Measurements from ENCODE around the gene PPP1R13L. TPM values are rescaled to one million over a fixed set of nuclear protein-coding genes. Genes with fewer than 3 reads are reported as not detected.

Gene PPP1R13L
- total and polyA plus RNA-seq, 2 experiments from 2014 or later, result 3.9 to 6.4 TPM

DNA sequence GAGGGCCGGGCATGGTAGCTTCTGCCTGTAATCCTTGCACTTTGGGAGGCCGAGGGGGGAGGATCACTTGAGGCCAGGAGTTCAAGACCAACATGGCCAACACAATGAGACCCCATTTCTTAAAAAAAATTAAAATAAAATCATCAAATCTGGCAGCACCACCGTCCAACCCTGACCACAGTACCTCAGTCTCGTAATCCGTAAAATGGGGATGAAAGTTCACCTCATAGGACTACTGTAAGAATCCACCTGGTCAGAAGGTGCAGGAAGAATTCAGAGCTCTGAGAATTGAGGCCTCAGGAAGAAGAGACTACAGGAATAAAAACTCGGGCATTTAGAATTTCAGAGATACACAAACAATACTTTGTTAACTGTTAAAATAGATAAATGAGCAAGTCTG lies 3.1 kb downstream of the PPP1R13L start:
- 84 to 86% methylated on average over 6 of the region's 6 CpGs for WGBS, 2 experiments (ENCODE audit: low coverage in 1 of 2, low lambda C conversion rate in 2 of 2, missing lambda C conversion rate in 2 of 2)
- no peaks in the 10 kb centered on the region for H4K20me1 ChIP-seq (ENCODE audit: insufficient read depth)
- H3K4me1 ChIP-seq (ENCODE audit: insufficient read depth), result peaks cover 17% of the 10 kb centered on the region; the same call in 1 of the 2 replicates
- no peak overlapping the region for H3K4me3 ChIP-seq
- no peak overlapping the region for H2AFZ ChIP-seq
- peaks cover 15% of the 10 kb centered on the region for H3K79me2 ChIP-seq (ENCODE audit: insufficient read depth)
- H3K9me2 ChIP-seq (ENCODE audit: insufficient read depth), result no peaks in the 10 kb centered on the region
- H3K9ac ChIP-seq, result no peak overlapping the region
- H3K9me3 ChIP-seq (ENCODE audit: low read depth), result no peaks in the 10 kb centered on the region
- DNase-seq, result no peak
- in situ Hi-C loops (cut with MboI), result no loop called here
- H3K27me3 ChIP-seq (replicated peaks; ENCODE audit: insufficient read depth), result no peaks in the 10 kb centered on the region
- no peaks in the 10 kb centered on the region for H3K36me3 ChIP-seq (ENCODE audit: low read depth)
- H3F3A ChIP-seq (ENCODE audit: insufficient read depth), result peaks cover under 1% of the 10 kb centered on the region; the same call in 1 of the 2 replicates
- H3K27ac ChIP-seq, result no peak overlapping the region
- H3K4me2 ChIP-seq (ENCODE audit: unreplicated experiment), result no peak overlapping the region
- TF ChIP-seq EZH2 (IDR thresholded peaks at IDR 0.05; ENCODE audit: insufficient read depth, poor library complexity, severe bottlenecking), result no peak
- TF ChIP-seq EZH2phosphoT487 (IDR thresholded peaks at IDR 0.05; ENCODE audit: insufficient read depth, low read depth), result no peak

DNA sequence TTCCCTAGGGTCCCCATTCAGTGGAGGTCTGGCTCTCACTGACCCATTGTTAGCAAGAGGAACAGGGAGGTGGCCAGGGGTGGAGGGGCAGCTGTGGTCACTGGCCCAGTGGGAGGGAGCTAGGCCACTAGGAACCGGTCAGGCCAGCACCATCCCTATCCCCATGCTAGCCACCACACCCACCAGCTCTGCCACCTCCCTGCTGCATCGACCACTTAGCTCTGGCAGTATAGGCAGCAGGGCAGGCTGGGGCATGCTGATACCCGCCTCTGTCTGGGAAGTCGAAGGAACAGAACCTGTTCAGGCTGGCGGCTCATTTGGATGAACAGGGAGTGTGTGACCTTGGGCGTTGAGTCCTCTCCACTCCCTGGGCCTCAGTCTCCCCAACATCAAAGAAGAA lies 4.7 kb downstream of the PPP1R13L start:
- H2AFZ ChIP-seq, result no peak overlapping the region
- H3K79me2 ChIP-seq (ENCODE audit: insufficient read depth), result peaks cover 13% of the 10 kb centered on the region
- H3K36me3 ChIP-seq (ENCODE audit: low read depth), result no peaks in the 10 kb centered on the region
- H3K9me3 ChIP-seq (ENCODE audit: low read depth), result no peaks in the 10 kb centered on the region
- WGBS, 2 experiments (ENCODE audit: low coverage in 1 of 2, low lambda C conversion rate in 2 of 2, missing lambda C conversion rate in 2 of 2), result 94 to 95% methylated on average over 6 of the region's 6 CpGs
- DNase-seq, result no peak
- no peaks in the 10 kb centered on the region for H3F3A ChIP-seq (ENCODE audit: insufficient read depth)
- H3K9me2 ChIP-seq (ENCODE audit: insufficient read depth), result no peaks in the 10 kb centered on the region
- no peak overlapping the region for H3K9ac ChIP-seq
- H3K27me3 ChIP-seq (replicated peaks; ENCODE audit: insufficient read depth), result no peaks in the 10 kb centered on the region
- H3K27ac ChIP-seq, result no peak overlapping the region
- TF ChIP-seq EZH2phosphoT487 (IDR thresholded peaks at IDR 0.05; ENCODE audit: insufficient read depth, low read depth) (no peak), EZH2 (IDR thresholded peaks at IDR 0.05; ENCODE audit: insufficient read depth, poor library complexity, severe bottlenecking) (no peak)
- no peaks in the 10 kb centered on the region for H4K20me1 ChIP-seq (ENCODE audit: insufficient read depth)
- peaks cover 17% of the 10 kb centered on the region; the same call in 1 of the 2 replicates for H3K4me1 ChIP-seq (ENCODE audit: insufficient read depth)
- no peak overlapping the region for H3K4me3 ChIP-seq
- in situ Hi-C loops (cut with MboI), result no loop called here
- no peak overlapping the region for H3K4me2 ChIP-seq (ENCODE audit: unreplicated experiment)

DNA sequence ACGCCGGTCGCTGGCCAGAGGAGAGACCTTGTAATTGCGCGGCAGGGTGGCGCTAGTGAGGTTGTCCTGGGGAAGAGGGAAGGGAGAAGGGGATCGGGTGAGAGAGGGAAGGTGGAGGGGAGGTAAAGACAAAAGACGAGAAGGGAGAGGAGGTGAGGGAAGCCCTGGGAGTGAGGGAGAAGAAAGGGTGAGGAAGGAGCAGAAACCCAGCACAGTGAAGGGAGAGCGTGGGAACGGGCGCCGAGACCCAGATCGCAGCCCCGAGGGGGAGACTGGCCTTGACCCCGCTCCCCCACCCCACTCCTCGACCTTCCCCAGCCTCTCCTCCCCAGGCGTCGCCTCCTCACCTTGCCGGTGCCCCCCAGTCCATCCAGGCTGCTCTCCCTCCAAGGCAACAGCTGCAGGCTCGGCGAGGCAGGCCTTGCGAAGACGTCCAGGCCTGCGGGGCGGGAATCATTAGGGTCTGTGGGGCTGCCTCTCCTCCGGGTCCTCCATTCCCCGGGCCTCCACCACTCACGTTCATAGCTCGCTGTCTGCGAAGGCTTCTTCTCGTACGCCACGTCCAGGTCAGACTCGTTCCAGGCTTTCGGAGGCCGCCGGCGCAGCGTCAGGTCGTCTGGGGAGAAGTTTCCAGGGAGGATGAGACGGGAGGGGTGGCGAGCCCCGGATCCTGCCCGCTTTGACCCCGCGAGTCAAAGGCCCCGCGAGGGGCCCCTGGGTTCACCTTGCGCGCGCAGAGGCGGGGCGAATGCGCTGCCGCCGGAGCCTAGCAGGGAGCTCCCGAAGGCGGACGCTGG lies 8.8 kb downstream of the PPP1R13L start:
- Histone ChIP-seq H3F3A (ENCODE audit: insufficient read depth) (no peaks in the 10 kb centered on the region), H3K4me2 (ENCODE audit: unreplicated experiment) (no peak overlapping the region), H3K9me3 (ENCODE audit: low read depth) (no peaks in the 10 kb centered on the region), H3K9me2 (ENCODE audit: insufficient read depth) (no peaks in the 10 kb centered on the region), H2AFZ (no peak overlapping the region), H3K9ac (no peak overlapping the region), H3K4me3 (no peak overlapping the region), H3K27ac (no peak overlapping the region), H3K4me1 (ENCODE audit: insufficient read depth) (no peaks in the 10 kb centered on the region), H4K20me1 (ENCODE audit: insufficient read depth) (no peaks in the 10 kb centered on the region), H3K36me3 (ENCODE audit: low read depth) (no peaks in the 10 kb centered on the region), H3K79me2 (ENCODE audit: insufficient read depth) (no peaks in the 10 kb centered on the region), H3K27me3 (replicated peaks; ENCODE audit: insufficient read depth) (no peaks in the 10 kb centered on the region)
- TF ChIP-seq EZH2phosphoT487 (IDR thresholded peaks at IDR 0.05; ENCODE audit: insufficient read depth, low read depth) (no peak), EZH2 (IDR thresholded peaks at IDR 0.05; ENCODE audit: insufficient read depth, poor library complexity, severe bottlenecking) (no peak)
- in situ Hi-C loops (cut with MboI), result no loop called here
- DNase-seq, result no peak
- 84 to 91% methylated on average over 26 to 59 of the region's 59 CpGs for WGBS, 2 experiments (ENCODE audit: low coverage in 1 of 2, low lambda C conversion rate in 2 of 2, missing lambda C conversion rate in 2 of 2)

DNA sequence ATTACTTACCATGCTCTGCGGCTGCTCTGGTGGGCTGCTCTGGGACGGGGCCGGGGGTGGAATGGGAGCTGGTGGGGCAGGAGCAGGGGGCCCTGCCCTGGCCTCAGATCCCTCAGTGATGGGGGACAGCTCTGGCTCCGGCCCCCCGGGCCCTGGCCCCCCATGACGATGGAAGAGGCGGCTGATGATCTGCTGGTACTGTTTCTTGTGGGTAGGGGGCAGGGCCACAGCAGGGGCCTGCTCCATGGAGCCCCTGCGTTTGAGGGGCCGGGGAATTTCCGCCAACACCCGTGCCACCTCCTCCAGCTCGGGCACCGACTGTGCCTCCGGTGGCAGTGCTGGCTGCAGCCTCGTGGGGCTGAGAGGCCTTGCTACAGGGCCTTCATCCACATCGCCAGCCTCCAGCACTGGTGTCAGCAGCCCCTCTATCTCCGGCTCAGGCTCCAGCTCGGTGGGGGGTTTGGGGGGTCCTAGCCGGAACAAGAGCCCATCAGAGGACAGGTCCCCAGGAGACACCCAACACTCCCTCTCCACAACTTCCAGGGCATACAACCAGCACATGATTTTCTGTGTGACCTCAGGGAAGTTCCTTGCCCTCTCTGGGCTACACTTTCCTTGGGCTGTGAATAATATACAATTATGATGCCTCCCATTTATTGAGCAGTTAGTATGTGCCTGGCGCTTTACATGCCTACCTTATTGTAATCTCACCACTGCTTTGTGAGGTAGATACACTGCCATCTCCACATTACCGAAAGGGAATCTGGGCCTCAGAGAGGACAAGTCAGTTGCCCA lies 12.8 kb downstream of the PPP1R13L start:
- no peak overlapping the region for H3K27ac ChIP-seq
- no peak for DNase-seq
- no peak overlapping the region for H3K4me2 ChIP-seq (ENCODE audit: unreplicated experiment)
- H2AFZ ChIP-seq, result no peak overlapping the region
- no peaks in the 10 kb centered on the region for H3K36me3 ChIP-seq (ENCODE audit: low read depth)
- no peak overlapping the region for H3K9ac ChIP-seq
- H3K79me2 ChIP-seq (ENCODE audit: insufficient read depth), result no peaks in the 10 kb centered on the region
- no peaks in the 10 kb centered on the region for H3K9me2 ChIP-seq (ENCODE audit: insufficient read depth)
- WGBS, 2 experiments (ENCODE audit: low coverage in 1 of 2, low lambda C conversion rate in 2 of 2, missing lambda C conversion rate in 2 of 2), result 96 to 97% methylated on average over 17 to 20 of the region's 21 CpGs
- no peaks in the 10 kb centered on the region for H3K9me3 ChIP-seq (ENCODE audit: low read depth)
- in situ Hi-C loops (cut with MboI), result no loop called here
- no peak overlapping the region for H3K4me3 ChIP-seq
- TF ChIP-seq EZH2 (IDR thresholded peaks at IDR 0.05; ENCODE audit: insufficient read depth, poor library complexity, severe bottlenecking), result no peak
- H3F3A ChIP-seq (ENCODE audit: insufficient read depth), result no peaks in the 10 kb centered on the region
- no peaks in the 10 kb centered on the region for H3K27me3 ChIP-seq (replicated peaks; ENCODE audit: insufficient read depth)
- no peaks in the 10 kb centered on the region for H4K20me1 ChIP-seq (ENCODE audit: insufficient read depth)
- no peaks in the 10 kb centered on the region for H3K4me1 ChIP-seq (ENCODE audit: insufficient read depth)

All from GM23248 (cell line).